DND-41 (cell line): ENCODE measurements around the gene PITPNC1.

ENCODE experiments used
- ATAC-seq: fragments of 200-7000 bp; cut with Tn5 transposase; 3 replicates; pipeline ENCODE4 v1.9.1; 2021; ENCODE audit warnings: low read depth; ENCODE audit not compliant: insufficient read depth
- DNase-seq: peaks from one replicate; pipeline ENCODE4 v3.0.0-alpha.2; 2020
- H2AFZ ChIP-seq: 2 replicates; pipeline ENCODE4 v1.6.0; 2012; ENCODE audit warnings: low read depth, low read length
- H3K27ac ChIP-seq: 2 replicates; pipeline ENCODE4 v1.5.1; 2012; ENCODE audit warnings: low read length, inconsistent platforms
- H3K27me3 ChIP-seq: fragments of 200-600 bp; sonication (generic); 2 replicates; pipeline ENCODE4 v1.6.0; 2012; ENCODE audit warnings: low read length, mild to moderate bottlenecking, inconsistent platforms; ENCODE audit not compliant: insufficient read depth, poor library complexity
- H3K36me3 ChIP-seq: 2 replicates; pipeline ENCODE4 v1.5.1; 2012; ENCODE audit warnings: low read length, inconsistent platforms; ENCODE audit not compliant: insufficient read depth
- H3K4me1 ChIP-seq: 2 replicates; pipeline ENCODE4 v1.5.1; 2012; ENCODE audit warnings: mild to moderate bottlenecking, low read length; ENCODE audit not compliant: insufficient read depth
- H3K4me2 ChIP-seq: 2 replicates; pipeline ENCODE4 v1.6.0; 2012; ENCODE audit warnings: mild to moderate bottlenecking, moderate library complexity, low read length, inconsistent platforms; ENCODE audit not compliant: insufficient read depth
- H3K4me3 ChIP-seq, 2 experiments: fragments of 200-600 bp in 1 of 2; shearing (Covaris generic) in 1 of 2; 2 replicates each; pipeline ENCODE4 v1.5.1; 2012 to 2016; ENCODE audit warnings: inconsistent platforms in 2 of 2, low read length in 2 of 2, mild to moderate bottlenecking in 2 of 2, low read depth in 1 of 2, moderate library complexity in 1 of 2
- H3K79me2 ChIP-seq: 2 replicates; pipeline ENCODE4 v1.6.0; 2012; ENCODE audit warnings: low read length, inconsistent platforms; ENCODE audit not compliant: insufficient read depth
- H3K9ac ChIP-seq: 2 replicates; pipeline ENCODE4 v1.6.0; 2012; ENCODE audit warnings: low read depth, mild to moderate bottlenecking, inconsistent platforms, low read length, moderate library complexity
- H3K9me3 ChIP-seq: 2 replicates; pipeline ENCODE4 v1.5.1; 2012; ENCODE audit warnings: low read length, moderate library complexity, mild to moderate bottlenecking, inconsistent platforms; ENCODE audit not compliant: insufficient read depth, severe bottlenecking
- H4K20me1 ChIP-seq: 2 replicates; pipeline ENCODE4 v1.6.0; 2012; ENCODE audit warnings: low read length; ENCODE audit not compliant: insufficient read depth
- CTCF ChIP-seq: IDR thresholded peaks from 2 replicates; pipeline ENCODE4 v1.5.1; 2012; ENCODE audit warnings: borderline replicate concordance, low read length, moderate library complexity, mild to moderate bottlenecking; ENCODE audit not compliant: poor library complexity, severe bottlenecking; ENCODE audit errors: extremely low read depth
- EZH2 ChIP-seq: IDR thresholded peaks from 3 replicates; pipeline ENCODE4 v1.6.1; 2012; ENCODE audit warnings: borderline replicate concordance, low read depth, mild to moderate bottlenecking, moderate library complexity, low read length, inconsistent platforms; ENCODE audit not compliant: severe bottlenecking

The PITPNC1 gene

GRCh38 chr17:67436233-67436632 lies 59.2 kb downstream of the PITPNC1 start:
- DNase-seq (no peak), ATAC-seq (no peak)
- TF ChIP-seq EZH2 (no peak), CTCF (no peak)
- no peaks in the 10 kb centered on the region for H3K36me3 ChIP-seq
- no peak overlapping the region for H3K4me2 ChIP-seq
- no peaks in the 10 kb centered on the region for H4K20me1 ChIP-seq
- no peak overlapping the region for H3K9ac ChIP-seq
- no peaks in the 10 kb centered on the region for H3K27me3 ChIP-seq
- H3K79me2 ChIP-seq = 0 out of 2 replicates have a peak, but pooled peaks cover 3% of the 10 kb centered on the region
- H3K4me1 ChIP-seq = peaks cover 25% of the 10 kb centered on the region
- no peaks in the 10 kb centered on the region for H3K9me3 ChIP-seq
- H3K27ac ChIP-seq = no peak overlapping the region
- no peak overlapping the region for H2AFZ ChIP-seq
- no peak overlapping the region for H3K4me3 ChIP-seq

GRCh38 chr17:67438667-67439066 lies 61.6 kb downstream of the PITPNC1 start:
- ATAC-seq = no peak
- Histone ChIP-seq H3K4me2 (no peak overlapping the region), H3K27me3 (no peaks in the 10 kb centered on the region), H3K9me3 (no peaks in the 10 kb centered on the region), H2AFZ (no peak overlapping the region), H3K27ac (peak overlapping the region; percentile 33), H3K36me3 (no peaks in the 10 kb centered on the region), H3K4me1 (peaks cover 36% of the 10 kb centered on the region), H4K20me1 (no peaks in the 10 kb centered on the region), H3K4me3 (no peak overlapping the region), H3K9ac (no peak overlapping the region), H3K79me2 (0 out of 2 replicates have a peak, but pooled peaks cover 3% of the 10 kb centered on the region)
- DNase-seq = no peak
- TF ChIP-seq EZH2 = no peak
- no peak for TF ChIP-seq CTCF

- Histone ChIP-seq H3K27ac (peak overlapping the region; percentile 93; the same call in 1 of the 2 replicates), H3K4me1 (peaks cover 36% of the 10 kb centered on the region), H3K9me3 (no peaks in the 10 kb centered on the region), H3K4me2 (no peak overlapping the region), H4K20me1 (no peaks in the 10 kb centered on the region), H3K36me3 (no peaks in the 10 kb centered on the region), H3K9ac (0 out of 2 replicates have a peak overlapping the region, but pooled peaks have one; percentile 51), H3K79me2 (0 out of 2 replicates have a peak, but pooled peaks cover 3% of the 10 kb centered on the region), H3K4me3 (no peak overlapping the region), H3K27me3 (no peaks in the 10 kb centered on the region), H2AFZ (no peak overlapping the region)
- no peak for TF ChIP-seq CTCF
- TF ChIP-seq EZH2 = no peak
- ATAC-seq (no peak), DNase-seq (no peak)
These were observed 62.2 kb downstream of the PITPNC1 start for GRCh38 chr17:67439269-67439668.
